NOMO-1 treated with dmso at 0.1 percent for 144 hours (cell line): ENCODE data around the gene HHIPL1.

Experiments used
- DNase-seq: peaks from one replicate; lab custom pipeline; 2025; ENCODE audit not compliant: unreplicated experiment; lab: John Stamatoyannopoulos, UW

HHIPL1 gene

DNA sequence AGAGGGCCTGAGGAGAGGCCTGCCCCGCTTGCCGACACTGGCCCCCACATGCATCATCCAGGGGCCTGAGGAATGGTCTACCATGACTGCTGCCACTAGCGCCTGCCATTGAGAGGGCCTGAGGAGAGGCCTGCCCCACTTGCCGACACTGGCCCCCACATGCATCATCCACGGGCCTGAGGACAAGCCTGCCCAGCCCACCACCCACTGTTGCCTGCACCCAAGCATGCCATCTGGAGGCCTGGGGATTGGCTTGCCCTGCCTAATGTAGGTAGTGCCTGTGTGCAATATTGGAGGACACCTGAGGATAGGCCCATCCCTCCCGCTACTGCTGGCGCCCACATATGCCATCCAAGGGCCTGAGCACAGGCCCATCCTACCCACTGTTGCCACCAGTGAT lies 63.5 kb downstream of the HHIPL1 start:
- DNase-seq, result no peak

DNA sequence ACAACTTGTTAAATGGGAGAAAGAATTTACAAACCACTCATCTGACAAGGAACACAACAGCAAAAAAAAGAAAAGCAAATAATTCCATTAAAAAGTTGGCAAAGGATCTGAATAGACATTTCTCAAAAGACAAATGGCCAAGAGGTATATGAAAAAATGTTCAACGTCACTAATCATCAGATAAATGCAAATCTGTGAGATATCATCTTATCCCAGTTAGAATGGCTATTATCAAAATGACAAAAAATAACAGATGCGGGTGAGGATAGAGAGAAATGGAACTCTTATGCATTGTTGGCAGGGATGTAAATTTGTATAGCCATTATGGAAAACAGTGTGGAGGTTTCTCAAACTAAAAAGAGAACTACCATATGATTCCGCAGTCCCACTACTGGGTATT lies 69.0 kb downstream of the HHIPL1 start:
- DNase-seq, result no peak

DNA sequence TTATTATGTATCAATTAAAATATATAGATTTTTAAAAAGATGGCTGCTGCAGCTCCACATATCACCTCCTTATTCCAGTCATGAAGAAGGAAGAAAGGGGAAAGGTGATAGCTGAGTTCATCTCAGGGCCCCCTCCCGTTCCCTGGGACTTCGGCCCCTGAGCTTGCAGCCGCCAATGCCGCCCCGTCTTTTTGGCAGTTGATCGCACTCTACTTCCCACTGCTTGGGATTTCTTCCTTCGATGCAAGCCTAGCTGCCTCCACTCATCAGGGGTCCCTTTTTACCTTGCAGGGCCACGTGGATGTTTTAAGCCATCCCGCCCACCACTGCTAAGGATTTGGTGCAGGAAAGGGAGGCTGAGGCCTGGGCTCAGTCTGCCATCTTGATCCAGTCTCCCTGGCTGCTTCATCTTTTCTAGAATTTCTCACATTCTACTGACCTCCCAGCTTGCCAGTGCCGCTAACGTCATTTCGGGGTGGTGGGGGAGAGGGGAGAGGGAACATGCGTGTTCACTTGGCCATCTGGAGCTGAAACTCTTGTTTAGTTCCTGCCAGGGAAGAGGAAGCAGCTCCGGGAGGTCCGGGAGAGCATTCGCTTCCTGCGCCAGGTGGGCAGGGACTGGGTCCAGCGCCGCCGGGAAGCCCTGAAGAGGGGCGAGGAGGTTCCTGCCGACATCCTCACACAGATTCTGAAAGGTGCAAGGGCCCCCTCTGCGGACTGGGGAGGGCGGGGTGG lies 70.5 kb downstream of the HHIPL1 start:
- DNase-seq, result no peak

DNA sequence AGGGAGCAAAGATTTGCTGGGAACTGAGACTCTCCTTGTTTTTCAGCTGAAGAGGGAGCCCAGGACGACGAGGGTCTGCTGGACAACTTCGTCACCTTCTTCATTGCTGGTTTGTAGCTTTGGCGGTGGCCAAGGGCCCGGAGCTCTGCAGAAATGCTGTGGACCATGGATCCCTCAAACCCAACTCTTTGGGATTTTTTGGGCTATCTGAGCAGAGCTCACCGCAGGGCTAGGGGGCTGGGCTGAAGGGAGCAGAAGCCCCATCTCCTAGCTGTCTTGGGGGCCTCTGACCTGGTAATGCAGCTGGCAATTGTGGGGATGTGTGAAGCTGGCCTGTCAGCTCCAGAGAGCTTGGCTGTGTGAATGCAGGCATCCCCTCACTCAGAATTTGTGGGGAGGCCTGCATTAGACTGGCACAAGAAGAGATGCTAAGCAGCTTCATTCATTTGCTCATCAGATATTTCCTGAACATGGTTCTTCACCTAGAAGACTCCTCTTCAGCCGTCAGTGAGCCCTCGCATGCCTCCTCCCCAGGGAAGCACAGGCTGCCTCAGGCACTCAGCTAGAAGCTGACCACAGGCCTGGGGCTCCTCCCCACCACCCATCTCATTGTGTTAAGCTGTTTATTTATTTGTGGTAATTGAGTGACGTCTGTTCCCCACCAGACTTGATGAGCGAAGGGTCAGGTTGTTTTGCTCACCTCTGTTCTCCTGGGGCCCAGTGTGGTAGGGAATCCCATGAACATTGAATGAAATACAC lies 71.3 kb downstream of the HHIPL1 start:
- DNase-seq, result no peak

DNA sequence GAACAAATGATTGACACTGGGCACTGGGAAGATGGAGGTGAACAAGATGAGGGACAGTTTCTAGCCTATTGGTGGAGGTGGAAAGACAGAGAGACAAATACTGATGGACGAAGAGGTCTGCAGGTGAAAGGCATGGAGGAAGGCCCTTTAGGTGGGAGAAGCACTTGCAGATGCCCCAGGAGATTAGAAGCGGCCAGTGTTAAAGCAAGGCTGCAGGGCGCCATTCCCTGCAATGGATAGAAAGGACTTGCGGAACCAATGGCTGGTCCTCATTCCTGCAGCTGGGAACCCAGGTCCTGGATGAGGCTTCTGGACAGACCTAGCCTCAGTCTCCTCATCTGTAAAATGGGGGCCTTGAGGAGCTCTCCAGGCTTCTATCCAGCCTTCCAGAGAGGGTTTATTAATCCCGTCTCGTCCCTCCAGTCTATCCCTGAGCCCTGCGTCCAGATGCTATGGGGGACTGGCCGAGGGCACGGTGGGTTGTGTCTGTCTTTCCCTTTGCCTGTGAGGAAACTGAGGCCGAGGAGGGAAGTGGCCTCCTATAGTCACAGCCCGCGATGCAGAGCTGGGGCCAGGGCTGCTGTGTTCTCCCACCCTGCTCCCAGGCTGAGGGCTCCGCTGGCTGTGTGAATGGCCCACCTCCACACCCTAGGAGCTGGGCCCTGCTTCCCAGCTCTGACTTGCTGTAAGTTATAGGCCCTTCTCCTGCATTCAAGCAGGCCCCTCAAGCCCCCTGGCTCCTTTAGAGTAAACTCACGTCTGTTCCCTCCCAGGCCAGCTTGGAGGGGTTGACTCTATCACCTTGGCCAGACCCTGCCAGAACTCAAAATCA lies 72.1 kb downstream of the HHIPL1 start:
- DNase-seq, result no peak

DNA sequence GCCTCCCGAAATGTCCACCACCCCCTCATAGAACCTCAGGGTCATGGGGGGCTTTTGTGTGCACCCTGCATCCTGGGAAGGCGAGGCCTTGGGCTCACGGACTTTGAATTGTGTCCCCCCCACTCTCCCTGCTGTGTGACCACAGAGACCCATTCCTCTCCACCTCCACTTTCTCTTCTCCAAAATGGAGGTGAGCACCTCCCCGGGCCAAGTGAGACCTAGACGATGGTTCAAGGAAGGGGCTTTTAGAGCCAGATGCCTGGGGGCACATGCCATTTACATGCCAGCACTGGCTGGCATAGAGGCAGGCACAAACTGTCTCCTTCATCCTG lies 72.7 kb downstream of the HHIPL1 start:
- DNase-seq, result no peak

DNA sequence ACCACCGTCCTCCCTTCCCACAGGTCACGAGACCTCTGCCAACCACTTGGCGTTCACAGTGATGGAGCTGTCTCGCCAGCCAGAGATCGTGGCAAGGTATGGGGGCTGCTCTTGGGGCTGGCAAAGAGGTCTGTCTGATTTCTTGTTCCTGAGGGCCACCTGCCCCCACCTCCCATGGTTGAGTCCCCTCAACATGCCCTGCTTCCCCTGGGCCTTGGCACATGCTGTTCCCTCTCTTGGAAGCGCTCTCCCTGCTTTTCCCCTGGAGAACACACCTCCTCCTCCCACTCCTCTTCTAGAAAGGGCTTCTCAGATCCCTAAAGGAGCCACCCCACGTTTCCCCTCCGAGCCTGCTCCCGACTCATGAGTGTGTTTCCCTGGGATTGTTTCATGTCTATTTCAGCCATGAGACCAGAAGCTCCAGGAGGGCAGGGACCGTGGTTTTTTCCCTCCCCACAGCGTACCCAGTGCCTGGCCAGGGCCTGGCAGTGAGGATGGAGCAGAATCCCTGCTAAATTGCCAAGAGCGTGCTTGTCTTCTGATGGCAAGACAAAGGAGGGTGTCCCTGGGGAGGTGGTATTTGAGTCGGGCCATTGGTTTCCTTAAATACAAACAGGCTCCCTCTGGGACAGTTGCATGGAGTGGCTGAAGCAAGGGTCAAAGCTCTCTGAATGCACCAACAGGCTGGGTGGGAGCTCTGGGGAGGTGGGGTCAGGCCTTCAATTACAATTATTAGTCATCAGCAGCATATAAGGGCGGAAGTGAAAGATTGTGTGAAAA lies 73.3 kb downstream of the HHIPL1 start:
- no peak for DNase-seq

DNA sequence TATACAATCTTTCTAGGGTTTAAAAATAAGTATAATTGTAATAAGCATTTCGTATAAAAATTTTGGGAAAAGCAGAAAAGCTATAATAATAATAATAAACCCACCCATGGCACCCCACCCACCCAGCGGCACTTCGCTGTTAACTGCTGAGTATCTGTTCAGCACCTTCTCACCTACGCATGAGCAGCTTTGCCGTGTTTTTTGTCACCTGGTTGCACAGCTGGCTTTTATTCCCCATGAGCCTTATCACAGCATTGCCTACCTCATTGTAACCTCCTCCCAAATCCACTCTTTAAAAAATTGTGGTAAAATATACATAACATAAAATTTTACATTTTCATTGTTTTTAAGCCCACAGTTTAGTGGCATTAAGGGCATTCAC lies 73.9 kb downstream of the HHIPL1 start:
- no peak for DNase-seq

DNA sequence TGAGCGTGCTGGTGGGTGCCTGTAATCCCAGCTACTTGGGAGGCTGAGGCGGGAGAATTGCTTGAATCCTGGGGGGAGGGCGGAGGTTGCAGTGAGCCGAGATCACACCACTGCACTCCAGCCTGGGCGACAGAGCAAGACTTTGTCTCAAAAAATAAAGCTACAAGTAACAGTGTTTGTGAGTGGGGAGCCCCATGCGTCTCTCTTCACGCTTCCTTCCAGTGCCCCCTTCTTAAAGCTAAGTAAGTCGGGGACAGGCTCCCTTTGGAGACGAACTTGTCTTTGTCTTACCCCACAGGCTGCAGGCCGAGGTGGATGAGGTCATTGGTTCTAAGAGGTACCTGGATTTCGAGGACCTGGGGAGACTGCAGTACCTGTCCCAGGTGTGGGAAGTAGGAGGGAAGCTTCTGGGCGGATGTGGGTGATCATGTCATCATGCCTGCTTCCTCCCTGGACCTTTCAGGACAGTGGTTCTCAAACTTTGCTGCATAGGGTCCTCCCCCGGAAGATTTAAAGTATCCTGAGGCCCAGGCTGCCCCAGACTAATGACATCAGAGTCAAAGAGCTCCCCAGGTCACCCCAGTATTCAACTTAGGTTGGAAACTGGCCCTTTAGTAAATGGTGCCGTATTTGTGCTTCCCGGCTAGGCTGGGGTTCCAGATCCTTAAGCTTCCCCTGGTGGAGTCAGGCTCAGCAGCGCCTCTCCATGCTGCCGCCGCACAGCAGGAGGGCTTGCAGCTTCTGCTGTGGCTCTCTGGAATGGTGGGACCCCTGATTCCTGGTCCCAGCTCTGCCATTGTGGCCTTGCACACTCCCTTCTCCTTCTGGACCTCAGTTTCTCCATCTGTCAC lies 76.2 kb downstream of the HHIPL1 start:
- DNase-seq, result no peak

DNA sequence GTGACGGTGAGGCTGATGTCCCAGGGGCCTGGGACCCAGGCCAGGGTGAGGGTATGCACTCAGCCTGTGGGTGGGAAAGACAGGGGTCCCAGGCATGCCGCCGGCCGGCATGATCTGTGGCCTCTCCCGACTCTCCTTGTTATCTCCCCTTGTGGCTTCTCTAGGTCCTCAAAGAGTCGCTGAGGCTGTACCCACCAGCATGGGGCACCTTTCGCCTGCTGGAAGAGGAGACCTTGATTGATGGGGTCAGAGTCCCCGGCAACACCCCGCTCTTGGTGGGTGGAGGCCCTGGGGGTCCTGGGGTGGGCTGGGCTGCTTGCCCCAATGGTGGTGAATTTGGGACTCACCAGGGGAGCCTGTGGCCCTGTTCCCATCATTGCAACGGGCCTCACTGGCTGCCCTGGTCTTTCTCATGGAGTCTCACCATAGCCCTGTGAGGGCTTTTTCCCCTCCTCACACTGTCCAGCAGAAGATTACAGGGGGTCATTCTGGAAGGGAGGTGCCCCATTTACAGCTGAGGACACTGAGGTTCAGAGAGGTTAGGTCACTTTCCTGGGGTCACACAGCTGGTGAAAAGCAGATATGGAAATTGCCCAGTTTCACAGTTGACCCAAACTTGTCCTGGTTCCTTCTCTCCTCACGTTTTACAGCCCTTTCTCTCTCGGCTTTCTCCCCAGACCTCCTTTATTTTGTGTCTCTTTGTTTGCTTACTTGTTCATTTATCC lies 77.0 kb downstream of the HHIPL1 start:
- DNase-seq, result no peak

DNA sequence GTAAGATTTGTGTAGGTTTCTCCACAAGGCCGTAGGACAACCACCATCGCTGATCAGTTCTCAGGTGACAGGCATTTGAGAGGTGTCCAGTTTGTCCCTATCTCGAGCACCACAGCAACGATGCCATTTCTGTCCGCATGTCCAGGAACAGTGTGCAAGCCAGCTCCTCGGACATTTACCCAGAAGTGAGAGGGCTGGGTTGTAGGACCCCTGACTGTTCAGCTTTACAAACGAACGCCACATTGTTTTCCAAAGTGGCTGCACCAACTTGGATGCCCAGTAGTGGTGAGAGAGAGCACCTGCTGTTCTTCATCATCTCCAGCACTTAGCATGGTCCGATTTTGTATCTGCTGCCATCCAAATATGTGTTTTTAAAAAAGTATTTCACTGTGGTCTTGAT lies 77.8 kb downstream of the HHIPL1 start:
- DNase-seq, result no peak

DNA sequence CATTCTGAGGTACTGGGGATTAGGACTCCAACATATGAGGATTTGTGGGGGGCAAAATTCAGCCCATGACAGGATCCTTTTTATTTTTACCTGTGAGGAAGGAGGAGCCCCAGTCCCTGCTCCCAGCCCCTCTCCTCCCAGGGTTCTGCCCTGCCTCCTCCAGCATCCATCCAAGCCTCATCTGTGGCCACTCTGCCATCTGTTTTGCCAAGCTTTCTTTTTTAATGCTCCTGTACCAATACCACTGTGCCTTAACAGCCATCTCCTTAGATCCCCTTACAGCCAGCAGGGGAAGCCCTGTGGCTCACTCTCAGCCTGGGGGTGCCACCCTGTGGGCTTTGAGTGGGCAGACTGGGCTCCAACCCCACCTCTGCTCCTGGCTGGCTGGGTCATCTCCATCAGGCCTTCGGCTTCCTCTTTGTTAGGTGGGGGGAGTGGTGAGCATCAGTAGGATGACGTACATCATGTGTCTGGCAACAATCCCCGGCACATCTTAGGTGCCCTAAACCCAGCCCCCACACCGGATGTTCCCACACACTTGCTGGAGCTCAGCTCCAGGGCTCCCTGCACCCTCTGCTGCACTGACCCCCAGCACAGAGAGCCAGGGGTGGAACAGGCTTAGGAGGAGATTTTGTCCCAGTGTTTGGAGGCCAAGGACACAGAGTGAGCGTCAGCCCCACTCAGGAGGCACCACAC lies 79.4 kb downstream of the HHIPL1 start:
- DNase-seq, result no peak

DNA sequence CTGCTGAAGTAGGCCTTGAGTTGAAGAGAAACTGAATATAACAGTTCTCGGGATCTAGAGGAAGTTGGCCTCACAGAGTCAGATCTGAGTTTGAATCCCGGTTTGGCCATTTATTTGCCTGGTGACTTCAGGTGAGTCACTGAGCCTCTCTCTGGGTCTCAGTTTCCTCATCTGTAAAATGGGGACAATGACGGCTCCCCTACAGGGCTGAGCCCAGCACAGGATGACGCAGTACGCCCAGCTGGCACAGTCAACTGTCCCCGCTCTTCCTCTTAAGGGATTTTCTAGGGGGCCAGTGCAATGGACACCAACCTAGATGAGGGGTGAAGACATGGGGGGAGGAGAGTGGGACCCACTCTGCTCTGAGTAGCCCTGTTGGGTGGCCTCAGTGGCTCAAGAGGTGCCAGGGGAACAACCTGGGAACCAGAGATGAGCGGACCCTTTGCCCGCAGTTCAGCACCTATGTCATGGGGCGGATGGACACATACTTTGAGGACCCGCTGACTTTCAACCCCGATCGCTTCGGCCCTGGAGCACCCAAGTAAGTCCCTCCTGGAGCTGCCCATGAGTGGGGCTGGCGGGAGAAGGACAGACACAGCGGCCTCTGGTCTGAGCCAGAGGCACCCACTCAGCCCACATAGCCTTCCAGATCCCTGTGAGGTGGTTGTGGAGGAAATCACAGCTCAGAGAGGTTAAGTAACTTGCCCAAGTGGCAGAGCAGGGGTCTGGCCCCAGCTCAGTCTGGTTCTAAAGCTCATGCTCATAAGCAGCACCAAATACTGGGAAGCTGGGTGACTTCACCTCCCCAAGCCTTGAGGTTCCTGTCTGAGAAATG lies 80.2 kb downstream of the HHIPL1 start:
- no peak for DNase-seq

DNA sequence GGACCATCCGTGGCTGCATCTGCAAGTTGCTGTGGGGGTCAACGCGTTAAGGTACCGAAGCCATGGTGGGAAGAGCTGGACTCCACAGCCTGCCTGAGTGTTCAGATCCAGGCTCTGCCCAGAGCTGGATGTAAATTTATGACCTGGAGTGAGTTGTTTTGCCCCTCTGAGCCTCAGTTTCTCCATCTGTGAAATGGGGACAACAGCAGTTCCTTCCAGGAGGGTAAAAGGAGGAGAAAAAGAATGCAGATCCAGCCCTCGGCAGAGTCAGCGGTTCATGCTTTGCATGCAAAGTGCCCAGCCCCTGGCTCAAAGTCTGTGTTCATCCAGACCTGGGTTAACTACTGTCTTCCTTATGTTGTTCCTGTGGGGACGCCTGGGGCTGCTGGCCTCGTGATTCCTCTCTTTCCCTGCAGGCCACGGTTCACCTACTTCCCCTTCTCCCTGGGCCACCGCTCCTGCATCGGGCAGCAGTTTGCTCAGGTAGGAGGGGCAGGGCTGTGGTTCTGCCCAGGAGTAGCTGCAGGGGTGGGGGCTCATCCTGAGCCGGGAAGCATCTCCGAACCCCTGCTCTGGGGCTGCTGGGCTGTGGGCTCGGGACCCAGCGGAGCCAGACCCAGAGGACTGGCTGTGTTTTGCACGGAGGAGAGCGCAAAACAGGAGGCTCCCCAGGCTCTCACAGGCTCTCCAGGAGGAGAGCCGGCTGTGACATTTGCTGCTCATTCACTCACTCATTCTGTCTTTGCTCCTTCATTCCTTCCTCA lies 81.0 kb downstream of the HHIPL1 start:
- DNase-seq, result no peak

DNA sequence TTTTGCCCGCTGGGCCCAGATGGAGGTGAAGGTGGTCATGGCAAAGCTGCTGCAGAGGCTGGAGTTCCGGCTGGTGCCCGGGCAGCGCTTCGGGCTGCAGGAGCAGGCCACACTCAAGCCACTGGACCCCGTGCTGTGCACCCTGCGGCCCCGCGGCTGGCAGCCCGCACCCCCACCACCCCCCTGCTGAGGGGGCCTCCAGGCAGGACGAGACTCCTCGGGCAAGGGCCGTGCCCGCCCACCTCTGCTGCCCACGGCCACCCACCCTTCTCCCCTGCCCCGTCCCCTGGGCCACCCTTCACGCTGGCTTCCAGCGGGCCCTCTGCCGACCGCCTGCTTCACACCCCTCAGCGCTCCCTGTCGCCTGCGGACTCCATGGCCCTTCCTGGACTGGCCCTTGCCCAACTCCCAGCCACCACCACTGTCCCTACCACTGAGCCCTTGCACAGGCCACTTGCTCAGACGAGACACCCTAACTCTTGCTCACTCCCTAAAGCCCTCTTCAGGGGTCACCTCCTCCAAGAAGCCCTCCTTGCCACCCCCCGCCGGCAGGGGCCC lies 81.7 kb downstream of the HHIPL1 start:
- no peak for DNase-seq

DNA sequence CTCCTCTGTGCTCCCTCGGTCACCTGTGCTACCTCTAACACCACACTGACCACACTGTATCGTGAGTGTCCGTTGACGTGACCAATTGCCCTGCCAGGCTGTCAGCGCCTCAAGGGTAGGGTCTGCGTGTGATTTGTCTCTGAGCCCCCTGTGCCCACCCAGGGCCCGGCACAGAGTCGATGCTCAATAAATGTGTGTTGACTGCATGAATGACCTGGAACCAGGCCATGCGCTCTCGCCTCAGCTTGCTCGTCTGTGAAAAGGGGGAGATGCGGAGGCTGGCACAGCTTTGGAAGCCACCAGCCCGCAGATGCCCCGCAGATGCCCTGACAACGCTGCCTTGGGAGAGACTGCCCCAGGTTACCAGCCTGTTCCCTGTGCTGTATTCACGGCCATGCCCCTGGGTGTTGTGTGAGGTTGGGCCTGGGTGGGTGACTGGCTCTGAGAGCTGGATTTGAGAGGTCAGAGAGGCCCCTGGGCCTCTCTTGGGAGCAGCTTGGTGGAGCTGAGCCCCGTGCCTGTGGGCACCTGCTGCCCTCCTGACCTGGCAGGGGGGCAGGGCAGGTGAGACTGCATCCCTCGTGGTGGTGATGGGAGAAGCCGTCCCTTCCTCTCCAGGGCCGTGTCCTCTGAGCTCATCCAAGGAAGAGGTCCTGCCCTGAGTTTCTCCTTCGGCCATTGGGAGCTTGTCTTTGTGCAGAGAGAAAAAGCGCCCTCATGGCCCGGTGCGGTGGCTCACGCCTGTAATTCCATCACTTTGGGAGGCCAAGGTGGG lies 82.4 kb downstream of the HHIPL1 start:
- DNase-seq, result no peak
